Fibroblast of lung (primary cell): Measurements from ENCODE around the gene FOXR1. TPM values are rescaled to one million over a fixed set of nuclear protein-coding genes. Genes with fewer than 3 reads are reported as not detected.

Source experiments
- DNase-seq, 2 donors: peaks; one replicate each; pipeline versions ENCODE4 v3.0.0 to v3.0.0-alpha.2; 2010; ENCODE audit warnings: low read depth in 2 of 2
- H2AFZ ChIP-seq: 2 replicates; pipeline ENCODE4 v1.5.1; 2012; ENCODE audit warnings: low read length, control low read depth, inconsistent platforms
- H3K27ac ChIP-seq: 2 replicates; pipeline ENCODE4 v1.5.1; 2011; ENCODE audit warnings: low read length, control low read depth; ENCODE audit not compliant: insufficient read depth
- H3K27me3 ChIP-seq: 2 replicates; pipeline ENCODE4 v1.5.1; 2011; ENCODE audit warnings: mild to moderate bottlenecking, low read length; ENCODE audit not compliant: control insufficient read depth, insufficient read depth
- H3K36me3 ChIP-seq: 2 replicates; pipeline ENCODE4 v1.5.1; 2011; ENCODE audit warnings: low read length; ENCODE audit not compliant: control insufficient read depth, insufficient read depth
- H3K4me1 ChIP-seq: 2 replicates; pipeline ENCODE4 v1.5.1; 2011; ENCODE audit warnings: low read length; ENCODE audit not compliant: control insufficient read depth, insufficient read depth; ENCODE audit errors: extremely low read depth
- H3K4me2 ChIP-seq: 2 replicates; pipeline ENCODE4 v1.5.1; 2011; ENCODE audit warnings: low read length, control low read depth; ENCODE audit not compliant: insufficient read depth; ENCODE audit errors: extremely low read depth
- H3K4me3 ChIP-seq, 4 experiments: fragments of 200-600 bp in 1 of 4; sonication (generic) in 1 of 4; replicated peaks in 1 of 4; 2 replicates each; pipeline ENCODE4 v1.5.1; 2011 to 2016; ENCODE audit warnings: low read length in 4 of 4, low read depth in 3 of 4, mild to moderate bottlenecking in 3 of 4, control low read depth in 2 of 4, inconsistent platforms in 1 of 4, mixed read lengths in 1 of 4; ENCODE audit not compliant: insufficient read depth in 1 of 4; ENCODE audit errors: control extremely low read depth in 1 of 4
- H3K79me2 ChIP-seq: 2 replicates; pipeline ENCODE4 v1.5.1; 2012; ENCODE audit warnings: mild to moderate bottlenecking, low read length, inconsistent platforms; ENCODE audit not compliant: control insufficient read depth, insufficient read depth
- H3K9ac ChIP-seq: 2 replicates; pipeline ENCODE4 v1.5.1; 2011; ENCODE audit warnings: mild to moderate bottlenecking, low read length, control low read depth; ENCODE audit not compliant: insufficient read depth
- H3K9me3 ChIP-seq: 2 replicates; pipeline ENCODE4 v1.5.1; 2012; ENCODE audit warnings: low read depth, low read length; ENCODE audit not compliant: control insufficient read depth, insufficient read depth
- H4K20me1 ChIP-seq: 2 replicates; pipeline ENCODE4 v1.5.1; 2011; ENCODE audit warnings: low read length; ENCODE audit not compliant: control insufficient read depth, insufficient read depth; ENCODE audit errors: extremely low read depth
- CTCF ChIP-seq, 2 donors: IDR thresholded peaks in 1 of 2; conservative IDR thresholded peaks in 1 of 2; 1 replicate in 1 of 2; 2 replicates in 1 of 2; pipeline ENCODE4 v1.5.1; 2011 to 2012; ENCODE audit warnings: low read length in 2 of 2, control low read depth in 1 of 2, inconsistent platforms in 1 of 2, low read depth in 1 of 2, mild to moderate bottlenecking in 1 of 2
- EZH2 ChIP-seq: IDR thresholded peaks from 2 replicates; pipeline ENCODE4 v1.5.1; 2012; ENCODE audit warnings: low read length, control low read depth, mild to moderate bottlenecking; ENCODE audit errors: missing control alignments
- polyA plus RNA-seq, 2 donors: library from polyadenylated mRNA; depleted of rRNA in 1 of 2; stranded (reverse) in 1 of 2; unstranded in 1 of 2; fragments of >200 nt; gene quantifications; 2 replicates each; pipeline ENCODE4 v1.2.1, GENCODE V29; 2011 to 2012; ENCODE audit warnings: missing spikeins in 1 of 2
- total RNA-seq: library from RNA; depleted of rRNA; stranded (reverse); fragments of >200 nt; gene quantifications from 2 replicates; pipeline ENCODE4 v1.2.1, GENCODE V29; 2014

FOXR1 gene
- total and polyA plus RNA-seq, 2 donors (not counting 1 experiment from before 2014, with no cell fraction given) = not detected

- H3K27ac ChIP-seq = no peak overlapping the region
- peaks cover 7% of the 10 kb centered on the region for H3K36me3 ChIP-seq
- no peaks in the 10 kb centered on the region for H3K9me3 ChIP-seq
- no peak overlapping the region for H3K4me3 ChIP-seq
- no peak overlapping the region for H3K9ac ChIP-seq
- no peaks in the 10 kb centered on the region for H4K20me1 ChIP-seq
- DNase-seq = no peak
- TF ChIP-seq EZH2 (no peak), CTCF (conservative IDR thresholded peaks at IDR 0.05 in 1 of 2, IDR thresholded peaks at IDR 0.05 in 1 of 2; ENCODE audit: low read depth in 1 of 2, low read length in 2 of 2) (no peak)
- H3K4me1 ChIP-seq = no peaks in the 10 kb centered on the region
- no peaks in the 10 kb centered on the region for H3K27me3 ChIP-seq
- H2AFZ ChIP-seq = no peak overlapping the region
- H3K79me2 ChIP-seq = peaks cover 16% of the 10 kb centered on the region
- H3K4me2 ChIP-seq = no peak overlapping the region
Observed at GRCh38 chr11:119011476-119012053, 40.0 kb downstream of the FOXR1 start.

GRCh38 chr11:119012629-119013170 lies 41.1 kb downstream of the FOXR1 start:
- Histone ChIP-seq H3K9ac (no peak overlapping the region), H3K4me3 (no peak overlapping the region), H3K27ac (no peak overlapping the region), H3K4me2 (no peak overlapping the region), H4K20me1 (no peaks in the 10 kb centered on the region), H3K36me3 (peaks cover 7% of the 10 kb centered on the region), H3K27me3 (no peaks in the 10 kb centered on the region), H3K79me2 (peaks cover 27% of the 10 kb centered on the region), H3K9me3 (no peaks in the 10 kb centered on the region), H2AFZ (no peak overlapping the region), H3K4me1 (no peaks in the 10 kb centered on the region)
- TF ChIP-seq CTCF (conservative IDR thresholded peaks at IDR 0.05 in 1 of 2, IDR thresholded peaks at IDR 0.05 in 1 of 2; ENCODE audit: low read depth in 1 of 2, low read length in 2 of 2) (no peak), EZH2 (no peak)
- no peak for DNase-seq

- Histone ChIP-seq H3K9me3 (no peaks in the 10 kb centered on the region), H3K79me2 (peaks cover 40% of the 10 kb centered on the region)
- TF ChIP-seq CTCF (conservative IDR thresholded peaks at IDR 0.05 in 1 of 2, IDR thresholded peaks at IDR 0.05 in 1 of 2; ENCODE audit: low read depth in 1 of 2, low read length in 2 of 2) (no peak), EZH2 (no peak)
Observed at GRCh38 chr11:119014209-119014924, 42.8 kb downstream of the FOXR1 start.

More at GRCh38 chr11:119014209-119014924, 42.8 kb downstream of the FOXR1 start:
- Histone ChIP-seq H3K27me3 (no peaks in the 10 kb centered on the region), H3K27ac (no peak overlapping the region), H3K4me3 (no peak overlapping the region), H3K4me1 (no peaks in the 10 kb centered on the region), H3K9ac (no peak overlapping the region), H2AFZ (no peak overlapping the region), H3K4me2 (no peak overlapping the region), H4K20me1 (no peaks in the 10 kb centered on the region), H3K36me3 (peaks cover 7% of the 10 kb centered on the region)
- no peak for DNase-seq
